Ureter (tissue), 1 donor: Measurements from ENCODE around the gene EIF4G3. TPM values are rescaled to one million over a fixed set of nuclear protein-coding genes. Genes with fewer than 3 reads are reported as not detected.

Experiments used
- DNase-seq: peaks from one replicate; pipeline ENCODE4 v3.0.0-alpha.2; 2020; ENCODE audit warnings: low spot score
- total RNA-seq: library from RNA; stranded (reverse); gene quantifications from one replicate; pipeline ENCODE4 v1.2.4, GENCODE V29; 2023
- donor health status: DM: yes; HTN: yes; CAD: no.

Gene EIF4G3
- total RNA-seq, 1 donor from 2014 or later = 93.9 TPM

DNA sequence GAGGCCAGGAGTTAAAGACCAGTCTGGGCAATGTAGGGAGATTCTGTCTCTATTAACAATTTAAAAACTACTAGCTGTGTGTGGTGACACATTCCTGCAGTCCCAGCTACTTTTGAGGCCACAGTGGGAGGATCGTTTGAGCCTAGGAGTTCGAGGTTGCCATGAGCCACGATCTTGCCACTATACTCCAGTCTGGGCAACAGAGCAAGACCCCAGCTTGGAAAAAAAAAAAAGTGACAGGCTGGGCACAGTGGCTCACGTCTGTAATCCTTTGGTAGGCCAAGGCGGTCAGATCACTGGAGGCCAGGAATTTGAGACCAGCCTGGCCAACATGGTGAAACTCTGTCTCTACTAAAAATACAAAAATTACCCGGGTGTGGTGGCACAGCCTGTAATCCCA is 416.4 kb downstream of the EIF4G3 start:
- no peak for DNase-seq

Other genes with a start within 250 kb of the EIF4G3 start
- 131 TPM for gene ECE1, start 113.6 kb upstream of the EIF4G3 start, total RNA-seq